K562 (cell line): ENCODE data around the gene PLGRKT. TPM values are rescaled to one million over a fixed set of nuclear protein-coding genes. Genes with fewer than 3 reads are reported as not detected.
A peak's percentile ranks its signal among the peaks of the same experiment; 100 is the strongest.
"Not testable (repeated sequence)": the region's sequence is repeated elsewhere in the genome, so short reads cannot be mapped to it uniquely, and the experiment has no call there.

Experiments
- ATAC-seq: fragments of 200-7000 bp; cut with Tn5 transposase; 3 replicates; pipeline ENCODE4 v1.9.1; 2020; ENCODE audit warnings: moderate library complexity
- BruUV-seq: library from RNA; stranded (reverse); fragments of 400-500 nt; replicated peaks from 2 replicates; lab custom pipeline; 2021; lab: Mats Ljungman, UMichigan
- CTCF ChIA-PET: fragments of 300-600 bp; formaldehyde crosslinking; extraction: SDS; loops from one replicate; lab custom pipeline; 2021; ENCODE audit warnings: low intra/inter-chr PET ratio; lab: Yijun Ruan, JAX
- POLR2A ChIA-PET: fragments of 300-600, 350-650 bp; sonication (Branson Sonifier 250); formaldehyde crosslinking; extraction: SDS; loops from one replicate; lab custom pipeline; 2021; ENCODE audit warnings: antibody characterized with exemption, inconsistent platforms; lab: Yijun Ruan, JAX
- DNase-seq, 4 experiments: peaks; one replicate each; pipeline versions ENCODE4 v3.0.0 to v3.0.0-alpha.2; 2011 to 2018; ENCODE audit warnings: low spot score in 3 of 4, mixed read lengths in 3 of 4; ENCODE audit errors: extremely low read depth in 1 of 4
- FAIRE-seq: peaks from 2 replicates; lab custom pipeline; 2011; peaks lifted over from hg19 to GRCh38; lab: Jason Lieb, UNC
- H2AFZ ChIP-seq: 2 replicates; pipeline ENCODE4 v1.6.0; 2011; ENCODE audit warnings: low read depth, low read length, control low read depth, inconsistent platforms
- H3K27ac ChIP-seq: fragments of 200-600 bp; 3 replicates; pipeline ENCODE4 v1.8.0; 2011; ENCODE audit warnings: low read depth, mild to moderate bottlenecking, control low read depth, inconsistent platforms, low read length, moderate library complexity, mixed read lengths; ENCODE audit errors: extremely low read depth
- H3K27me3 ChIP-seq, 2 experiments: fragments of 300-600 bp in 1 of 2; 2 replicates in 1 of 2; 3 replicates in 1 of 2; pipeline versions ENCODE4 v1.6.0 to v1.8.0; 2011; ENCODE audit warnings: inconsistent platforms in 2 of 2, low read length in 2 of 2, mild to moderate bottlenecking in 1 of 2, mixed read lengths in 1 of 2, moderate library complexity in 1 of 2; ENCODE audit not compliant: control insufficient read depth in 2 of 2, insufficient read depth in 2 of 2
- H3K36me3 ChIP-seq: fragments of 300-600 bp; 3 replicates; pipeline ENCODE4 v1.8.0; 2011; ENCODE audit warnings: mild to moderate bottlenecking, low read length, inconsistent platforms; ENCODE audit not compliant: control insufficient read depth, insufficient read depth
- H3K4me1 ChIP-seq, 2 experiments: fragments of 200-600 bp in 1 of 2; replicated peaks in 1 of 2; 2 replicates in 1 of 2; 3 replicates in 1 of 2; pipeline versions ENCODE4 v1.5.1 to v1.8.0; 2011; ENCODE audit warnings: inconsistent platforms in 2 of 2, low read length in 2 of 2, mild to moderate bottlenecking in 1 of 2, mixed read lengths in 1 of 2, moderate library complexity in 1 of 2; ENCODE audit not compliant: control insufficient read depth in 2 of 2, insufficient read depth in 2 of 2
- H3K4me2 ChIP-seq: 2 replicates; pipeline ENCODE4 v1.6.1; 2011; ENCODE audit warnings: low read length, control low read depth, inconsistent platforms, mixed read lengths; ENCODE audit not compliant: insufficient read depth
- H3K4me3 ChIP-seq: fragments of 200-600 bp; sonication (generic), shearing (Covaris generic); 2 replicates; pipeline ENCODE4 v1.5.1; 2016; ENCODE audit warnings: control low read depth, inconsistent platforms
- H3K79me2 ChIP-seq: fragments of 200-600 bp; 3 replicates; pipeline ENCODE4 v1.8.0; 2011; ENCODE audit warnings: low read length, inconsistent platforms; ENCODE audit not compliant: control insufficient read depth, insufficient read depth
- H3K9ac ChIP-seq, 2 experiments: 2 replicates each; pipeline versions ENCODE4 v1.6.0 to v1.6.1; 2011; ENCODE audit warnings: low read depth in 2 of 2, low read length in 2 of 2, control low read depth in 1 of 2, inconsistent platforms in 1 of 2, mild to moderate bottlenecking in 1 of 2, mixed read lengths in 1 of 2; ENCODE audit not compliant: insufficient read depth in 1 of 2
- H3K9me1 ChIP-seq: one replicate; pipeline ENCODE4 v1.6.0; 2011; ENCODE audit warnings: inconsistent platforms, mild to moderate bottlenecking, low read length, moderate library complexity; ENCODE audit not compliant: control insufficient read depth, insufficient read depth
- H3K9me3 ChIP-seq: replicated peaks from 2 replicates; pipeline ENCODE4 v1.5.1; 2011; ENCODE audit warnings: low read depth, low read length, inconsistent platforms; ENCODE audit not compliant: control insufficient read depth, insufficient read depth
- H4K20me1 ChIP-seq: replicated peaks from 2 replicates; pipeline ENCODE4 v1.6.1; 2011; ENCODE audit warnings: low read length, inconsistent platforms, mixed read lengths; ENCODE audit not compliant: control insufficient read depth, insufficient read depth
- BCOR ChIP-seq: fragments of 450-650 bp; IDR thresholded peaks from 2 replicates; pipeline ENCODE4 v1.6.1; 2016
- CTCF ChIP-seq, 3 experiments: IDR thresholded peaks in 2 of 3; conservative IDR thresholded peaks in 1 of 3; 2 replicates each; pipeline ENCODE4 v1.5.1; 2011 to 2012; ENCODE audit warnings: low read length in 3 of 3, mild to moderate bottlenecking in 3 of 3, control low read depth in 2 of 3, improper control_type of control experiment in 1 of 3, inconsistent platforms in 1 of 3, low read depth in 1 of 3, mixed read lengths in 1 of 3, moderate library complexity in 1 of 3; ENCODE audit not compliant: insufficient read depth in 2 of 3
- HDGF ChIP-seq: fragments of 450-650 bp; IDR thresholded peaks from 2 replicates; pipeline ENCODE4 v1.6.1; 2016
- HOXB6 ChIP-seq: fragments of 250-450 bp; sonication (Bioruptor Pico); IDR thresholded peaks from 2 replicates; pipeline ENCODE4 v1.5.1; 2022; ENCODE audit warnings: mild to moderate bottlenecking, borderline replicate concordance
- MBD2 ChIP-seq: sonication (generic); IDR thresholded peaks from 2 replicates; pipeline ENCODE4 v1.6.1; 2016; ENCODE audit warnings: low read depth, borderline replicate concordance
- NFXL1 ChIP-seq: fragments of 450-650 bp; formaldehyde crosslinking; IDR thresholded peaks from 2 replicates; pipeline ENCODE4 v1.4.0; 2021; ENCODE audit warnings: mild to moderate bottlenecking
- NR3C1 ChIP-seq: sonication (generic); formaldehyde crosslinking; IDR thresholded peaks from 2 replicates; pipeline ENCODE4 v1.8.1; 2022; ENCODE audit warnings: missing genetic modification reagents
- SAFB2 ChIP-seq: fragments of 200-400 bp; formaldehyde crosslinking; IDR thresholded peaks from 2 replicates; pipeline ENCODE4 v1.6.1; 2018; ENCODE audit warnings: borderline replicate concordance, low read length, low read depth, moderate library complexity; ENCODE audit not compliant: severe bottlenecking
- SMARCC2 ChIP-seq: fragments of 450-650 bp; IDR thresholded peaks from 2 replicates; pipeline ENCODE4 v1.6.1; 2017; ENCODE audit warnings: antibody characterized with exemption, moderate library complexity, mild to moderate bottlenecking, low read depth
- SP1 ChIP-seq: sonication (generic); formaldehyde crosslinking; IDR thresholded peaks from 2 replicates; pipeline ENCODE4 v1.8.1; 2022; ENCODE audit warnings: mild to moderate bottlenecking, missing genetic modification reagents
- TAF7 ChIP-seq: fragments of 450-650 bp; IDR thresholded peaks from 2 replicates; pipeline ENCODE4 v1.6.1; 2016; ENCODE audit warnings: missing genetic modification characterization, missing compliant biosample characterization
- ZNF143 ChIP-seq: sonication (generic); formaldehyde crosslinking; IDR thresholded peaks from 2 replicates; pipeline ENCODE4 v1.9.0; 2022; ENCODE audit warnings: mild to moderate bottlenecking, missing genetic modification reagents
- ZNF146 ChIP-seq: IDR thresholded peaks from one replicate; pipeline ENCODE4 v1.6.1; 2018; ENCODE audit warnings: missing compliant biosample characterization; ENCODE audit not compliant: unreplicated experiment
- ZNF311 ChIP-seq: fragments of 250-450 bp; sonication (Bioruptor Pico); IDR thresholded peaks from 2 replicates; pipeline ENCODE4 v1.4.0; 2020; ENCODE audit warnings: mild to moderate bottlenecking, moderate library complexity
- ZNF583 ChIP-seq: fragments of 250-450 bp; sonication (Bioruptor Pico); IDR thresholded peaks from 2 replicates; pipeline ENCODE4 v1.4.0; 2020
- ZSCAN32 ChIP-seq: fragments of 450-650 bp; formaldehyde crosslinking; IDR thresholded peaks from 2 replicates; pipeline ENCODE4 v1.4.0; 2020; ENCODE audit warnings: mild to moderate bottlenecking, moderate library complexity
- WGBS: fragments of 100-300 bp; shearing (Covaris generic); methylation state at CpG from one replicate; pipeline ENCODE4 v1.1.6; 2016; ENCODE audit warnings: low coverage, mixed read lengths; ENCODE audit not compliant: insufficient coverage; ENCODE audit errors: missing lambda C conversion rate; 5-methylcytosine and 5-hydroxymethylcytosine counted together
- in situ Hi-C: fragments of 300-500 bp; cut with MboI; formaldehyde crosslinking; loops from 4 replicates; pipeline ENCODE4 v1.15.0; 2018; ENCODE audit warnings: inconsistent platforms, mixed read lengths
- intact Hi-C: fragments of 100-400 bp; cut with micrococcal nuclease; formaldehyde crosslinking; loops from 2 replicates; pipeline ENCODE4 v1.14.2; 2022
- polyA plus RNA-seq, 8 experiments: library from polyadenylated mRNA; depleted of rRNA in 4 of 8; stranded (reverse) in 5 of 8; unstranded in 3 of 8; fragments of >200 nt; fragmentation: Nextera tagmentation in 2 of 8; fragmentation: Illumina TruSeq in 1 of 8; extraction: Ambion mirVana in 2 of 8; extraction: Trizol in 1 of 8; gene quantifications; 2 replicates each; pipeline versions ENCODE4 v1.2.1 to v1.2.3, GENCODE V29; 2011 to 2014; ENCODE audit warnings: inconsistent platforms in 1 of 8, missing spikeins in 1 of 8
- total RNA-seq, 7 experiments: library from RNA; depleted of rRNA in 6 of 7; stranded (reverse); fragments of >200 nt in 6 of 7; fragmentation: Illumina TruSeq in 2 of 7; extraction: Trizol in 2 of 7; gene quantifications; 2 replicates each; pipeline versions ENCODE4 v1.2.1 to v1.2.3, GENCODE V29; 2011 to 2021; ENCODE audit warnings: low replicate concordance in 1 of 7

PLGRKT gene
- total and polyA plus RNA-seq, 9 of the 15 experiments (the other 6 are each of a cell fraction or from before 2014, with no cell fraction given) = 4.7 to 13.8 (median 6.5) TPM

GRCh38 chr9:5445096-5445495 is 7.4 kb upstream of the PLGRKT start:
- DNase-seq, H3K9me3 ChIP-seq, intact Hi-C loops, H2AFZ ChIP-seq, H3K4me2 ChIP-seq, CTCF ChIA-PET, H3K4me3 ChIP-seq, H3K27me3 ChIP-seq, H3K9ac ChIP-seq, ATAC-seq, H3K36me3 ChIP-seq, FAIRE-seq, H4K20me1 ChIP-seq, H3K9me1 ChIP-seq, H3K27ac ChIP-seq, POLR2A ChIA-PET, H3K79me2 ChIP-seq, H3K4me1 ChIP-seq, BruUV-seq: not testable (repeated sequence)
- in situ Hi-C loops = loop anchor here (25.0 kb wide), 2 partner anchors 708 to 833 kb away; partner anchors contain the start of gene AK3
- 14% methylated on average over 4 of the region's 4 CpGs for WGBS
- TF ChIP-seq ZNF146 (CRISPR knock-in tag) (peak; percentile 61), BCOR (0 out of 2 replicates have a peak, but pooled peaks have one; percentile 12)

- ATAC-seq (no peak), FAIRE-seq (no peak), DNase-seq (no peak)
- Histone ChIP-seq H3K4me1 (no peaks in the 10 kb centered on the region), H2AFZ (no peak overlapping the region), H3K9me1 (no peaks in the 10 kb centered on the region), H3K27ac (no peak overlapping the region), H4K20me1 (no peaks in the 10 kb centered on the region), H3K4me2 (no peak overlapping the region), H3K4me3 (no peak overlapping the region), H3K9me3 (no peaks in the 10 kb centered on the region), H3K9ac (no peak overlapping the region), H3K79me2 (no peaks in the 10 kb centered on the region), H3K27me3 (no peaks in the 10 kb centered on the region), H3K36me3 (no peaks in the 10 kb centered on the region)
- no TSS peak for BruUV-seq
- CTCF ChIA-PET = no interaction called here
- POLR2A ChIA-PET = no interaction called here
- in situ Hi-C loops (loop anchor here (5.0 to 25.0 kb wide), 3 partner anchors 148 to 832 kb away; partner anchors contain the start of gene AK3), intact Hi-C loops (loop anchor here (5.0 kb wide), 1 partner anchor 257 kb away; the partner anchor contains the start of gene INSL6)
- WGBS = 0% methylated on average over 1 of the region's 2 CpGs
- TF ChIP-seq SP1 (CRISPR knock-in tag) (no peak), MBD2 (no peak), ZSCAN32 (CRISPR knock-in tag) (no peak), CTCF (IDR thresholded peaks at IDR 0.05 in 2 of 3, conservative IDR thresholded peaks at IDR 0.05 in 1 of 3; ENCODE audit: insufficient read depth in 2 of 3, low read depth in 1 of 3, low read length in 3 of 3) (no peak), NR3C1 (CRISPR knock-in tag) (no peak), ZNF143 (CRISPR knock-in tag) (no peak), SMARCC2 (no peak), ZNF583 (CRISPR knock-in tag) (no peak), ZNF311 (CRISPR knock-in tag) (no peak), HDGF (no peak), SAFB2 (no peak), TAF7 (tag) (no peak), HOXB6 (no peak), NFXL1 (CRISPR knock-in tag) (no peak)
Measured at GRCh38 chr9:5443850-5444249, 6.1 kb upstream of the PLGRKT start.
